Amniotic epithelial cell (primary cell): Measurements from ENCODE around the gene PGS1.

ENCODE experiments used
- DNase-seq: peaks from one replicate; pipeline ENCODE4 v3.0.0-alpha.2; 2010; ENCODE audit warnings: low read depth

The PGS1 gene

DNA sequence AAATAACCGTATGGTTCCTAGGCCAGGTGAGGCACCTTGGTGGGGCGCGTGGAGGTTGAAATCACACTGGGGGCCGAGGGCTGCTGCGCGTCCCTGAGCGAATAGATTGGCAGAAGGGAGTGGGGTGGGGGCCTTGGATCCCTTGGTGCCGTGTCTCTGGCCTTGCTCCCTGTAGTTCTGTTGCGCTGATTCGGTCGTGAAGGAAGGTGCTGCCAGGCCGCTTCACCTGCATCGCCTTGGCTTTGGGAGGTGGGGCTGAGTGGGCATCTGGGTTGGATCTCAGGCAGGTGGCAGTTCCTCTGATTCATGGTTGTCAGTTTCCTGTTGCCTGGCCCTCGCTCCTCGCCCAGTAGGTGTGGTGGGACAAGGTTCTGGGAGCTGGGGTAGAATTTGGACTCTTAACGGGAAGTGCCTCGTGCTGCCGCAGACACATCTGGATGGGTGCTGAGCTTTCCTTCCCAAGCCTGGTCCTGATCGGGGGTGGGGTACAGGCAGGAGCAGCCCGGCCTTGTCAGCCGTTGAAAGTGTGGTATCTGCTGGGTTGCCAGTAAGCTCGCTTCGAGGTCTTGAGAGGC lies 30.1 kb downstream of the PGS1 start:
- no peak for DNase-seq

DNA sequence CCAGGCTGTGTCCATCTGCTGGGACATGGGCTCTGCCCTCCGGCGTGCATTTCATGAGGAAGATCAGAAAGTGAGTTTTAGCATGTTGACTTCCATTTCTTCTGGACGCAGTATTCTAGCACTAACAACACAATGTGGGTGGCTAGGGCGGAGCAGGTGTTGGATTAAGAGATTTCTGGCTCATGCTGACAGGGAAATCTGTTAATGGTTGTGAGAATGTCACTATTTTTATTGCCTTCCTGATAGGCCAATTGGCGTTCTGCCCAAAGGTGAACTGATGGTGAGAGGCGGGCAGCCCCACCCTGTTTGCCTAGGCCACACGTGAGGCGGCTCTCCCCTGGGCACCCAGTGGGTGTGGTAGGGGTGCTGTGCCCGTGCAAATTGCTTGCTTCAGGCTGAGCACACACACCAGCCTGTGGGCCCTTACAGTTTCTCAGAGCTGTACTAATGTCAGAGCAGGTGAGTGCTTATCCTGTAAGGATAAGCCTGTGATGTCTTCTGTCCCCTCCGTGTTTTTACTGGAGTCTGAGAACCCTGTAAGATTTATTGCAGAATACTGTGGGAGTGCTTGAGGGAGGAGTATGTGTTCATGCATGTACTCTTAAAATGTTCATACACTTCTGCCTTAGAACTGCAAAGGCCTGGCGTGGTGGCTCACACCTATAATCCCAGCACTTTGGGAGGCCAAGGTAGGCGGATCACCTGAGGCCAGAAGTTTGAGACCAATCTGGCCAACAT lies 30.9 kb downstream of the PGS1 start:
- DNase-seq = no peak

DNA sequence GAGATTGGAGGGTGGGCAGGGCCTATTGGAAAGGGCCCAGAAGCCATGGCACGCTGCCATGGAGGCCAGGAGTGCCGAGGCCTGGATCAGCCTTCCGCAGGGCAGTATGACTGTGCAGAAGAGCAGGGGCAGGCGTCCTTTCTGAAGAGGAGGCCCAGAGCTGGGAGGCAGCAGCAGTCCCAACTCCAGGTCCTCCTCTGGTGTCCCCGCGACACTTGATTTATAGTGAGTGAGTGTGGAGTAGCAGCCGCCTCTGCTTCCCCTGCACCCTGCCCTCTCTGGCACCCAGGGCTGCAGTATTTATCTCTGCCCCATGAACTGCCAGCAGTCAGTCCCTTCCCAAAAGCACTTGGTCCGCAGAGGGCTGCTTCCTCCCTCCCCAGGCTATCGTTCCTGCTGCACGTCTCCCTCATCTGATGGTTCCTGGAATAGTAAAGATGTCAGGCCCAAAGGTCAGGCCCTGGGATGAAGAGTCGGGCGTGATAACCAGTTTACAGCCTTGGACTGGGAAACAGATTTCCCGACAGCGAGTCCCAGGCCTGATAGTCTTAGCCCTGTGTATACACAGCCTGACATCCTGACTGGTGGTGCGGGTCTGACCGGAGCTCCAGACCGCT lies 32.9 kb downstream of the PGS1 start:
- no peak for DNase-seq

DNA sequence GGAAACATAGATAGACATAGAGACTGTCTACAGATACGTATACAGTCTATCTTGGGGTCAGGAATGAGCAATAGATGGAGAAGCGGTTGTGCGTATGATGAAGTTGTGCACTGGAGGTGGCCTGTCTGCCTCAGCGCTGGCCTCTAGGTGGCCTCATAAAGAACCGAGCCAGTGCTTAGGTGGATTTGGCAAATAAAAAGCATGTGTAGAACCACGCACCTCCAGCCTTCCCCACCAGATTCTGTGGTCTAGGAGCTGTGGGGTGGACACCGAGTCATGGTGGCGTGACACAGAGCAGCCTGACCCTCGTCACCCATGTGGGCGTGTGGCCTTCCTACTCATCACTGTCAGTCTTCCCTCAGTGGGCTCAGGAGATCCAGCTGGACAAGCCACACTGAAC lies 34.0 kb downstream of the PGS1 start:
- DNase-seq = peak; percentile 53

DNA sequence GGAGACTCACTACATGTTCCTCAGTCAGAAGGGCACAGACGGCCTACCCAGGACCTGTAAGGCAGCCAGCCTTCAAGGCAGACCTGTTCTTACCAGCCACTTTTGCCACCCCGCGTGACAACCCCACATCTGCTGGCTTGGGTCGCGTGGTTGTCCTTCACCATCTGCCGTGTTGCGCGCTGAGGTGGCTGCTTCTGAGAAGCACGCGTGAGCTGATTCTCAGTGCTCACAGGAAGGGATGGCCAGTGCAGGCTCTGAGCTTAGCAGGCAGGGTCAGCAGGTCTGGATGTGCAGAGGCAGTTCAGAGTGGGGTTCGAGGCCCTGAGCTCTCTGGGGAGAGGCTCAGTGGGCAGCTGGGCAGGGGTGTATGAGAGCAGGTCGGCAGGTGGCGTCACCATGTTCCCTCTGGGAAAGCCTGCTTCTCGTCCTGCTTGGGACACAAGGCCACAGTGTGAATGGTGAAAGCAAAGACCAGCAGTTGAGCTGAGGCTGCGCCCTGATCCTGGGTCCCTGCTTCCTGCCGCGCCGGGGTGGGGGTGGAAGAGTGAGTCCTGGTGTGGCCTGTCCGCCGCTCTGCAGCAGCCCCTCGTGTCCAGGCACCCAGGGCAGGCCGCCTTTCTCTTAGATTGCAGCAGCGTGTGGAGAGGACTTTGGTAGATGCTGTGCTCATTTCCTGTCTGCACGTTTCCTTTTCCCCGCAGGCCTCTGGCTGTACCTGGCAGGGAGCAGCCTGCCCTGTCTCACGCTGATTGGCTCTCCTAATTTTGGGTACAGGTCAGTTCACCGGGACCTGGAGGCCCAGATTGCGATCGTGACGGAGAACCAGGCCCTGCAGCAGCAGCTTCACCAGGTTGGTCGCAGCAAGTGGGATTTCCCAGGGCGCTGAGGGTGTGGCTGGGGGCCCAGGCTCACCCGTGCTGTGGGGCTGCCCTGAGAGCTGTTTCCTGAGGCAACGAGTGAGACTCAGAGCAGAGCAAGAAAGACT lies 36.0 kb downstream of the PGS1 start:
- no peak for DNase-seq

DNA sequence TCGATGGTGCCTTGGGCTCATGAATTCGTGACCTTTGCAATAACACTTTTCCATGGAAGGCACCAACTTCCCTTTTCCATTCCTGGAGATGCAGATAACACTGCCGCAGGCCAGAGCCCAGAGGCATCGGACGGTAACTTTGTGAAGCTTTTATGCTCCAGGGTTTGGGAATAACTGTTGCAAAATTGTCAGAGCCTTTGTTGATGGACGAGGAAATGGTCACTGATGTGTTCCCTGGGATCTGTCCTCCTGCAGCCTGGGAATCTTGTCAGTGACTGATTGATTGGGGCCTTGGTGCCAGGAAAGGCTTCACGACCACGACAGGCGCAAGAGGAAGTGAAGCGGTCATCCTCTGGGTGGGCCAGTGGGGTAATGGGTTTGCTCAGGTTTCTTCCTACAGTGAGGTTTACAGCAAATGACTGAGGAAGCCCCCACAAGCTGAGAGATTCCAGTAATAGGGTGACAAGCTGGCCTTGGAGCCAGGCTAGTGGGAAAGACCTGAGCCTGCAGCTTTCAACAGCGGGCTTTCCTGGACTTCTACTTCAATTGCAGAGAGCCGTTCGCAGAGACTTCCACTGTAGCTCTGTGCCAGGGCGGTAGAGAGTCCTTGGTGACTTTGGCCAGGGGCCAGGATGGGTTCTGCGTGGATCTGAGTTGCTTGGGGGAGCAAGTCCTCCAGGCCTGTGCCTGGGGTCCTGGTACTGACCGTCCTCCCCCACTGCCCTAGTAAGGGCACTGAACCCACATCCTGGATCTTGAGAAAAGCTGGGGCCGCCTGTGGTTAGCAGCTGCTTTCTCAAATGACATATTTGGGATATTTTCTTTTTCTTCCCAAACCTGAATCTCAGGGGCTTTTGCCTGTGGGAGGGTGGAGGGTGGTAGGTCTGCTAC lies 37.6 kb downstream of the PGS1 start:
- peak; percentile 72 for DNase-seq

DNA sequence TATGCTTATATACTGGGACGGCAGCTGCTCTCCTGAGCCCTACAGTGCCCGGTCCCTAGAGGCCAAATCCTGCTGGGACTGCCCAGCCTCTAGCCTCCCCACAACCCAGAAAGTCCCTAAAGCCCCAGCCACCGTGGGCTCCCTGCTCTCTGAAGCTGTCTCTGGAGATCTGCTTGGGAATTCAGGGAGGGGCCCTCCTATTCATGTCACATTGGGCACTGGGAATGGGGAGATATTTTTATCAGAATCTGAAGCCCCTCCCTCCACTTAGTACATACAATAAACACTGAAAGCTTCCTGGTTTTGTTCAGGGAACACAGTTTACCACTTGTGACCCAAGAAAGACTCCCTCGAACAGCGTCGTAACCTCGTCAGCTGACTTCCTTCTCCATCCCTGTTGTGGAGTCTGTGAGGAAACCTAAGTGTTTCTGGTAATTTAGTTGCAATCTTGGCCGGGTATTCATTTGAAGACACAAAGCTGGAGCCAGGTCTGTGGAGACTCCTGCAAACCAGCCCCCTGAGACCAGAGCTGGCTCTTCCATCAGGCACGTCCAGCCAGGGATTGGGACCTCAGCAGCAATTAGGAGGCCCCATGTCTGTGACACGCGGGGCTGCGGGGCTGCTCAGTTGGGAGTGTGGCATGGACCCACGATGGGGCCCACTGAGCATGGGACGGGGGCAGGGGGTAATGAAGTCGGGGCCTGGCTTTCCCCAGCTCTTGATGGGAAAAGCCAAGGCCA lies 38.5 kb downstream of the PGS1 start:
- DNase-seq = peak; percentile 81

DNA sequence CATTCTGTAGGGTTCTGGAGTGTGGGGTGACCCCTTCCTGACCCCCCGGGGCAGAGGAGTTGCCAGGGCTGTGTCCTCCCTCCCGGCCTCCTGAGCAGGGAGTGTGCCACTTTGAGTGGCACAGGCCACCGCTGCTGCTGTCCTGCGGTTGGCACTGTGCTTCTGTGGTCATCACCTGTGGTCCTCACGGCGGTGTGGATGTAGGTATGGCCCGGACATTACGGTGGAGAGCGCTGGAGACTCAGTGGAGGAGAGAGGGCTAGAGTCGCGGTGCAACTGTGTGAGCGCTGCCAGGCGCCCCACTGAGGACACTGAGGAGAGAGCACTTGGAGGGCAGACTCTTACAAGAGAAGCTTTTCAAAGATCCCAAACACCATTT lies 39.1 kb downstream of the PGS1 start:
- DNase-seq = no peak

DNA sequence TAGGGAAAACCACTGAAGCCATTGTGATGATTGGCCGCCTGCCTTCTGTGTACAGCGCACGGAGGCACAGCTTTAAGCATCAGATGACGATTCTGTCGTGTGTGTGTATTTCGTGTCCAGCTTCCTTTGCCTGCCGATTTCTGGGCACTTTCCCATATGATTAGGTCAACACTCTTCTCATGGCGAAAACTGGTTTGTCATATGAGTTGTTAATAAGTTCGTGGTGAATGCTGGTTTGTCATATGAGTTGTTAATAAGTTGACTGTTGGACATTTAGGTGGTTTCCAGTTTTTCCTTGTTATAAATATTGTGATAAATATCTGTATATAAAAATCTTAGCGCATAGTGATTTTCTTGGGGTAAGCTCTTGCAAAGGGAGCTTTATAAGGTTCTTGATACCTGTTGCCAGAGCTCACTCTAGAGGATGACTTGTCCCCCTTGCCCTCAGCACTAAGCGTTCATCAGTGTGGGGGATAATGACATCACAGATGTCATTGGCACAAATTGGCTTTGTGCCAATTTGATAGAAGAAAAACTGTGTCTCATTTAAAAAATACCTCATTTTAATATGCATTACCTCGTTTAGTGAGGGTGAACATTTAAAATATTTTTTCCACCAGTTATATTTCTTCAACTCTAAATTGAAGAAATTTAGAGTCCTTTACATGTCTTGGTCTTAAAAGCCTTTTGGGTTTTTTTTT lies 40.0 kb downstream of the PGS1 start:
- no peak for DNase-seq

DNA sequence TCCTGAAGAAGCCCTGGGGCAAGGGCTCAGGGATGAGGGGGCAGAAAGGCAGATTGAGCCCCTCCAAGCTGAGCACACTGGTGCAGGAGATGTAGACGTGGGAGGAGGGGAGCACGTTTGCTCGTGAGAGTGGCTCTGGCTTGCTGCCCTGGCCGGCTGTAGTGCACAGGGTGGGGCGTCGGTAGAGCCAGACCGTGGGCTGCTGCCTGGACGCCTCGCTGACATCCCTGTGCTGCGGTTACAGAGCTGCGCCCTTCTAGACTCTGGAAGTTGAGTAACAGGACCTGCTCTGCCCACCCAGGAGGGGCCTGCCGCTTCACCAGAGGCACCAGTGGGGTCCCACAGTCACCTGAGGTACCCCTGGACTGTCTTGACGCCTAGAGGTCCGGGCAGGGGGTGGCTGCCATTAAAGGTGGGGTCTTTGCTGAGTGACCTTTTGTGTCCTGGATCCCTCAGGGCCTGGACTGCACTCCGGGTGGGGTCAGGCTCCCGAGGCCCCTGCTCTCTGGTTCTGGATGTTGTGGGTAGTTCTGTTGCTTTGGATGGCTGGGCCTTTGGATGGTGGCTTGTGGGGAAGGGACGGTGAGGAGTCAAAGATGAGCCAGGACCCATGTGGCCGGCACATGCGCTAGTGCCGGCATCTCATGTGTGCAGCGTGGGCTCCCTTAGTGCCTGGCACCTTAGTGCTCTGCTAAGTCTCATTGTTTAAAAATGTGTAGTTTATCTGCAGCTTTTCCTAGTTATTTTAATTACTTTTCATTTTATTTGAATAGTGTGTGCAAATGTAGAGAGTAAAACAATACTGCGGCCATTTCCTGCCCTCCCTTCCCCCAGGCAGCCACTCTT lies 41.7 kb downstream of the PGS1 start:
- no peak for DNase-seq

DNA sequence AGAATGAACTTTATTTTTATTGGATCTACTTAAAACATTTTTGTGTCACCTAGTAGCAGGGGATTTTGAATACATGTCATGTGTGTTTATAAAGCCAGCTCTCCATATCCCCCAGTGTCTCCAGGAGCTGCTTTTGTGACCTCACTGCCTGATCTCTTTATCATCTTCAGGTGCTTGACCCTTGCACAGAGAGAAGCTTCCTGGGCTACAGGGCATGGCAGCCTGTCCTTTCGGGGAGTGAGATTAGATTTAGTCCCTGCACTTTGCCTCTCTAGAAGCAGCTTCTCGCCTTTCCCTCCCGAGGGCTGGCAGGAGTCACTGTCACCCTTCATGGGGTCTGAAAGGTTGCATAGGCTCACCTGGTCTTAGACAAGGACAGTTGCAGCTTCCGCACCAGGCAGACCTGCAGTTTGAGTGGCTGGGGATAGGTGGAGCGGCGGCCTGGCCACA lies 42.7 kb downstream of the PGS1 start:
- no peak for DNase-seq

DNA sequence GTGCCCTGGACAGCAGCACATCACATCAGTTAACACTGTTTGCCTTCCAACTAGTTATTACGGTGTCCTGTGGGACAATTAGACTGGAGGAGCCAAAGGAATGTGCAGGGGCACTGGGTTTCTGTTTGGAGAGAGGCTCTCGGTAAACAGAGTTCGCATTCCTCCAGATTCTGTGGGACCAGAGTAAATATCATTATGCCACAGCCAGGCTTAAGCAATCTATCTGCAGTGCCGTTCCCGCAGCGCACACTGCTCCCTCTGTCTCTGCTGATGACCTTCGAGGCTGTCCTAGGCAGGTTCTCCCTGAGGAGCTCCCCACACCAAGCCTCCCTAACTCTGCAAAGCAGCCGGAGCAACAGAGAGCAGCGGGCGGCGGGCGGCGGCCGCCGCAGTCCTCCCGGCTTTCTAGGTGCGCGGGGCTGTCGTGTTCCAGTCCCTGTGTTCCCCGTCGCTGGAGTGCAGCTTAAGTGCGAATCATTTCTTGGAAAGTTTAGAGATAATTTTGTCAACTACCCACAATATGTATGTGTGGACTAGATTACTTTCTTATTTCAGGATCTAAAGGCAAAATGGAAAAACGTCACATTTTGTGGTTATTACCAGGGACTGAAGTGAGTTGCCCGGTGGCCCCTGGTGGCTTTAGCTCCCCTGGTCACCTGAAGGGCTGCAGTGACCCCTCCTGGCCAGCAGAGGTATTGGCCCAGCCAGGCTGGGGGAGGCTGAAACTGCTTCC lies 43.3 kb downstream of the PGS1 start:
- DNase-seq = peak; percentile 69

DNA sequence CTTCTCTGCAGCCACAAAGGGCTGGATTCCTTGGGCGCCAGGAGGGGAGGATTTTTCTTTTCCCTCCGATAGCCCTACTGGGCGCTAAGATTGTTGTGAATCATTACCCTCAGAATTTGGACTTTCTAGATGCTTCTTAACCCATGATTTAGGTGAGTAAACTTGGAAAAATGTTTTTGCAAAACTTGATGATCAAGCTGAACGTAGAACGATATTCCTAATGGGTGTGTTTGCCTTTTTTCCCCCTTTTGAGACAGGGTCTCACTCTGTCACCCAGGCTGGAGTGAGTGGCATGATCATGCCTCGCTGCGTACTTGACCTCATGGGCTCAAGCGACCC lies 43.8 kb downstream of the PGS1 start:
- no peak for DNase-seq

DNA sequence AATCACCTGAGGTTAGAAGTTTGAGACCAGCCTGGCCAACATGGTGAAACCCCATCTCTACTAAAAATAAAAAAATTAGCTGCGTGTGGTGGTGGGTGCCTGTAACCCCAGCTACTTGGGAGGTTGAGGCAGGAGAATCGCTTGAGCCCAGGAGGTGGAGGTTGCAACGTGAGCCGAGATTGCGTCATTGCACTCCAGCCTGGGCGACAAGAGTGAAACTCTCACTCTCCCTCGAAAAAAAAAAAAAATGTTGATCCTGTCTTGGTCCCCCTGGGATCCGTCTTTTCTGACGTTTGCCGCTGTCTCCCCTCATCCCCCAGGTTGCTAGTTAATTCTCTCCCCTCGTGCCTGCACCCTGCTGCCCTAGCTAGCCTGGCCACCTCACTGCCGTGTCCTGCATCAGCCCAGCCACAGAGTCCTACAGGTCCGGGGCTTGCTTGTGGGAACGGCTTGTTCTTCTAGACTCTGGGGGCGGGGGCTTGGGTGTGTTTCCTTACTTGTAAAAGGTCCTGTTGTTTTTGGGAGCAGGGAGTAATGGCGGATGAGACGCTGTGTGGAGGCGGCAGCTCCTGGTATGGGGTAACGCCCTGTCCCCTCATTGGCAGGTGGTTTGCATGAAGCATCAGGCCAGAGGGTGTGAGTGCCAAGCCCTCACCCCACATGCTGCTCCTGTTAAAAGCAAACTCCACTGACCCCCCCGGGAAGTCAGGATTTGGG lies 44.6 kb downstream of the PGS1 start:
- DNase-seq = no peak

DNA sequence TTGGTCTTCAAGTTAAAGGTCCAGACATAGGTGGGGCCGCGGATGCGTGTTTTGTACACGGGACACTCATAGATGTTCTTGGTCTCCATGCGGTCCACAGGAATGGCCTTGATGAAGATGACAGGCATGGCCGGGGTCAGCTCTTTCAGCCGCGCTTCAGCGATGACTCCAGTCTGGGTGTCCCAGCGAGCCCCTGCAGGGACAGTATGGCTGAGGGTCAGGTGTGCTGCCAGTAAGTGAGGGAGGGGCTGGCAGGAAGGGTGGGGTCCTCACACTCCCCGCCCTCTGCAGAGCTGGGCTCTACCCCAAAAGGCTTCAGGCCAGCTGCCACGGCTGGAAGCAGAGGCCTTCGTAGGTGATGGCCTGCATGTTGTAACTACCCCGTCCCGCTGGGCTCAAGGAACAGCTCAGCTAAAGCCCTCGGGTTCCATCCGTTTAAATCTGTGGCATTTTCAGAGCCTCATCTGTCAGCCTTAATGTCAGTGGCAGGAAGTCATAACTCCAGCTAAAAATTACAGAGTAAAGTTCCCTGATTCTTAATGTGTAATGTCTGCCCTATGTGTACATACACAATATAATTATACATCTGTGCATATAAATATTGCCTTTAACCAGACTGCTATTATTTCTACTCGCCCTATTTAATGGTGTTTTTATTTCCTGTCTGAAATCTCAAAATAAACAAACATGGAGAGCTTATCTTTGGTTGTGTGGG lies 45.7 kb downstream of the PGS1 start:
- no peak for DNase-seq

DNA sequence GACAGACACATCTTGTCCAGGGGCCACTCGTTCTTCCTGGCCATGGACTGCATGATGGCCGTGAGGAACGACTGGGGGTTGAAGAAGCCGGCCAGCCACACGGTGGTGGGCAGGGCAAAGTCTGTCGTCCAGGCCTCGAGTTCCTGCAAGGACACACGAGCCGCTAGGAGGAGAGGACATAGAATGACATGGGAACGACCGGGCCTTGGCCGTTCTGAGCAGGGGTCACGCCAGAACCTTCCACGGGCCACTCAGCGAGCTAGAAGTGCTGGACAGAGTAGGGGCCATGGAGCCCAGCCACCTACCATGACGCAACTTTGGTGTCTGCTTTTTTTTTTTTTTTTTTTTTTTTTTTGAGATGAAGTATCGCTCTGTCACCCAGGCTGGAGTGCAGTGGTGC lies 47.0 kb downstream of the PGS1 start:
- DNase-seq = no peak

DNA sequence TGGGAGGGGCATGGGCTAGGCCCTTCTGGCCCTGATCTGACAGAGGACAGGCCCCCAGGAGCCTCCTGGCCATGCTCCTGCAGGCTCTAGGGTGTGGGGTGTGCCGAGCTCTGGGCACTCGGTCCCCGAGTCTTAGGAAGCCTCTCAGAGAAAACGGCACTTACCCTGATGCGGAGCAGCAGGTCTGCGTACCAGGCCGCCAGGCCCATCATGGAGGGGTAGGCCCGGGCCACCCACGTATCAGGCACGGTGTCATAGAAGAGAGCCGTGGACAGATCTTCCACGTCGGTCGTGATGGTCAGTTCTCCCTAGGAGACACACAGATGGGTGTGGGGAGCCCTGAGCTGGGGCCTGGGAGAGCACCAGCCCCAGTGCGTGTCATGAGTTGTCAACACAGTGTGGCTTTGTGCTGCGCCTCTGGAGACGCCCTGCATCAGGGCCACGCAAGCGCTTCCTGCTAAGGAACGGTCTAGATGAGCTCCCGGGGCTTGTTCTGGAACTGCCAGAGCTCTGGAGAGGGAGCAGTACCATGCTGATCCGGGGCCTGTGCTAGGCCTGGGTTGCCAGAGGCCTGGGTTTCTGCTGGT lies 47.9 kb downstream of the PGS1 start:
- DNase-seq = no peak
